ENCODE results near the gene ECHDC1.

Gene ECHDC1

GRCh38 chr6:127302728-127303660 lies 40.4 kb downstream of the ECHDC1 start:
- no CpG with 5 or more reads among the region's 6 CpGs for WGBS (ENCODE audit: insufficient coverage, insufficient read length)
- Histone ChIP-seq H3K27ac (ENCODE audit: low read length) (no peak overlapping the region), H3K4me3 (ENCODE audit: low read length) (no peak overlapping the region), H3K9me3 (ENCODE audit: control insufficient read depth, insufficient read depth, low read length) (no peaks in the 10 kb centered on the region), H3K27me3 (ENCODE audit: control insufficient read depth, insufficient read depth, low read length) (no peaks in the 10 kb centered on the region), H3K36me3 (ENCODE audit: control insufficient read depth, insufficient read depth, low read length) (no peaks in the 10 kb centered on the region), H3K4me1 (ENCODE audit: control insufficient read depth, insufficient read depth, low read length) (no peaks in the 10 kb centered on the region)
- DNase-seq (ENCODE audit: low read depth, low spot score) = no peak

GRCh38 chr6:127301199-127301700 lies 42.2 kb downstream of the ECHDC1 start:
- DNase-seq (ENCODE audit: low read depth, low spot score) = no peak
- WGBS (ENCODE audit: insufficient coverage, insufficient read length) = no CpG with 5 or more reads among the region's 6 CpGs
- H3K4me3 ChIP-seq (ENCODE audit: low read length) = no peak overlapping the region
- H3K36me3 ChIP-seq (ENCODE audit: control insufficient read depth, insufficient read depth, low read length) = no peaks in the 10 kb centered on the region
- H3K4me1 ChIP-seq (ENCODE audit: control insufficient read depth, insufficient read depth, low read length) = no peaks in the 10 kb centered on the region
- H3K9me3 ChIP-seq (ENCODE audit: control insufficient read depth, insufficient read depth, low read length) = no peaks in the 10 kb centered on the region
- H3K27me3 ChIP-seq (ENCODE audit: control insufficient read depth, insufficient read depth, low read length) = no peaks in the 10 kb centered on the region
- no peak overlapping the region for H3K27ac ChIP-seq (ENCODE audit: low read length)

GRCh38 chr6:127300411-127300810 lies 43.0 kb downstream of the ECHDC1 start:
- no peaks in the 10 kb centered on the region for H3K4me1 ChIP-seq (ENCODE audit: control insufficient read depth, insufficient read depth, low read length)
- H3K27ac ChIP-seq (ENCODE audit: low read length) = no peak overlapping the region
- no peak overlapping the region for H3K4me3 ChIP-seq (ENCODE audit: low read length)
- H3K27me3 ChIP-seq (ENCODE audit: control insufficient read depth, insufficient read depth, low read length) = no peaks in the 10 kb centered on the region
- H3K9me3 ChIP-seq (ENCODE audit: control insufficient read depth, insufficient read depth, low read length) = no peaks in the 10 kb centered on the region
- no peak for DNase-seq (ENCODE audit: low read depth, low spot score)
- H3K36me3 ChIP-seq (ENCODE audit: control insufficient read depth, insufficient read depth, low read length) = no peaks in the 10 kb centered on the region

GRCh38 chr6:127299522-127300240 lies 43.7 kb downstream of the ECHDC1 start:
- H3K27me3 ChIP-seq (ENCODE audit: control insufficient read depth, insufficient read depth, low read length) = no peaks in the 10 kb centered on the region
- no peaks in the 10 kb centered on the region for H3K9me3 ChIP-seq (ENCODE audit: control insufficient read depth, insufficient read depth, low read length)
- no peak overlapping the region for H3K4me3 ChIP-seq (ENCODE audit: low read length)
- no peaks in the 10 kb centered on the region for H3K4me1 ChIP-seq (ENCODE audit: control insufficient read depth, insufficient read depth, low read length)
- WGBS (ENCODE audit: insufficient coverage, insufficient read length) = no CpG with 5 or more reads among the region's 4 CpGs
- H3K36me3 ChIP-seq (ENCODE audit: control insufficient read depth, insufficient read depth, low read length) = no peaks in the 10 kb centered on the region
- no peak for DNase-seq (ENCODE audit: low read depth, low spot score)
- no peak overlapping the region for H3K27ac ChIP-seq (ENCODE audit: low read length)

GRCh38 chr6:127298475-127298874 lies 44.9 kb downstream of the ECHDC1 start:
- WGBS (ENCODE audit: insufficient coverage, insufficient read length) = no CpG with 5 or more reads among the region's 2 CpGs
- no peak for DNase-seq (ENCODE audit: low read depth, low spot score)
- Histone ChIP-seq H3K4me1 (ENCODE audit: control insufficient read depth, insufficient read depth, low read length) (no peaks in the 10 kb centered on the region), H3K27me3 (ENCODE audit: control insufficient read depth, insufficient read depth, low read length) (no peaks in the 10 kb centered on the region), H3K27ac (ENCODE audit: low read length) (no peak overlapping the region), H3K4me3 (ENCODE audit: low read length) (no peak overlapping the region), H3K36me3 (ENCODE audit: control insufficient read depth, insufficient read depth, low read length) (no peaks in the 10 kb centered on the region), H3K9me3 (ENCODE audit: control insufficient read depth, insufficient read depth, low read length) (no peaks in the 10 kb centered on the region)

GRCh38 chr6:127297502-127298070 lies 45.8 kb downstream of the ECHDC1 start:
- Histone ChIP-seq H3K4me1 (ENCODE audit: control insufficient read depth, insufficient read depth, low read length) (no peaks in the 10 kb centered on the region), H3K9me3 (ENCODE audit: control insufficient read depth, insufficient read depth, low read length) (no peaks in the 10 kb centered on the region), H3K27me3 (ENCODE audit: control insufficient read depth, insufficient read depth, low read length) (no peaks in the 10 kb centered on the region), H3K36me3 (ENCODE audit: control insufficient read depth, insufficient read depth, low read length) (no peaks in the 10 kb centered on the region), H3K4me3 (ENCODE audit: low read length) (no peak overlapping the region), H3K27ac (ENCODE audit: low read length) (no peak overlapping the region)
- no CpG with 5 or more reads among the region's 4 CpGs for WGBS (ENCODE audit: insufficient coverage, insufficient read length)
- DNase-seq (ENCODE audit: low read depth, low spot score) = no peak

- Histone ChIP-seq H3K4me3 (ENCODE audit: low read length) (no peak overlapping the region), H3K27ac (ENCODE audit: low read length) (no peak overlapping the region), H3K27me3 (ENCODE audit: control insufficient read depth, insufficient read depth, low read length) (no peaks in the 10 kb centered on the region), H3K9me3 (ENCODE audit: control insufficient read depth, insufficient read depth, low read length) (no peaks in the 10 kb centered on the region), H3K36me3 (ENCODE audit: control insufficient read depth, insufficient read depth, low read length) (peaks cover 6% of the 10 kb centered on the region; the same call in 1 of the 2 replicates), H3K4me1 (ENCODE audit: control insufficient read depth, insufficient read depth, low read length) (peaks cover 2% of the 10 kb centered on the region; the same call in 1 of the 2 replicates)
- no CpG with 5 or more reads among the region's 5 CpGs for WGBS (ENCODE audit: insufficient coverage, insufficient read length)
- no peak for DNase-seq (ENCODE audit: low read depth, low spot score)
Observed at GRCh38 chr6:127291495-127291894, 51.9 kb downstream of the ECHDC1 start.

GRCh38 chr6:127290391-127291265 lies 52.8 kb downstream of the ECHDC1 start:
- no peak for DNase-seq (ENCODE audit: low read depth, low spot score)
- Histone ChIP-seq H3K36me3 (ENCODE audit: control insufficient read depth, insufficient read depth, low read length) (peaks cover 6% of the 10 kb centered on the region; the same call in 1 of the 2 replicates), H3K4me3 (ENCODE audit: low read length) (no peak overlapping the region), H3K27me3 (ENCODE audit: control insufficient read depth, insufficient read depth, low read length) (no peaks in the 10 kb centered on the region), H3K9me3 (ENCODE audit: control insufficient read depth, insufficient read depth, low read length) (no peaks in the 10 kb centered on the region), H3K4me1 (ENCODE audit: control insufficient read depth, insufficient read depth, low read length) (peaks cover 2% of the 10 kb centered on the region; the same call in 1 of the 2 replicates), H3K27ac (ENCODE audit: low read length) (no peak overlapping the region)
- WGBS (ENCODE audit: insufficient coverage, insufficient read length) = no CpG with 5 or more reads among the region's 4 CpGs

GRCh38 chr6:127289934-127290333 lies 53.5 kb downstream of the ECHDC1 start:
- Histone ChIP-seq H3K4me1 (ENCODE audit: control insufficient read depth, insufficient read depth, low read length) (peaks cover 2% of the 10 kb centered on the region; the same call in 1 of the 2 replicates), H3K27ac (ENCODE audit: low read length) (no peak overlapping the region), H3K4me3 (ENCODE audit: low read length) (no peak overlapping the region), H3K27me3 (ENCODE audit: control insufficient read depth, insufficient read depth, low read length) (no peaks in the 10 kb centered on the region), H3K9me3 (ENCODE audit: control insufficient read depth, insufficient read depth, low read length) (no peaks in the 10 kb centered on the region), H3K36me3 (ENCODE audit: control insufficient read depth, insufficient read depth, low read length) (peaks cover 6% of the 10 kb centered on the region; the same call in 1 of the 2 replicates)
- DNase-seq (ENCODE audit: low read depth, low spot score) = no peak
- no CpG with 5 or more reads among the region's 5 CpGs for WGBS (ENCODE audit: insufficient coverage, insufficient read length)

Measured in iPS DF 6.9 (cell line).